H1 (cell line): ENCODE measurements around the gene KIAA1755. TPM values are rescaled to one million over a fixed set of nuclear protein-coding genes. Genes with fewer than 3 reads are reported as not detected.

ENCODE experiments used
- CTCF ChIA-PET: fragments of 300-600 bp; sonication (Branson Sonifier 250); formaldehyde crosslinking; loops from one replicate; lab custom pipeline; 2021; ENCODE audit not compliant: partially characterized antibody; lab: Charles Lee
- POLR2A ChIA-PET: fragments of 300-600 bp; sonication (Branson Sonifier 250); formaldehyde crosslinking; loops from one replicate; lab custom pipeline; 2021; ENCODE audit warnings: inconsistent platforms; ENCODE audit not compliant: partially characterized antibody; lab: Charles Lee
- DNase-seq, 2 experiments: peaks; one replicate each; pipeline versions ENCODE4 v3.0.0 to v3.0.0-alpha.2; 2010 to 2022; ENCODE audit warnings: low spot score in 2 of 2, low read depth in 1 of 2, mixed read lengths in 1 of 2
- FAIRE-seq: peaks from 2 replicates; lab custom pipeline; 2011; peaks lifted over from hg19 to GRCh38; lab: Jason Lieb, UNC
- H2AFZ ChIP-seq: 2 replicates; pipeline ENCODE4 v1.8.1; 2012; ENCODE audit warnings: low read length, inconsistent platforms
- H2AK5ac ChIP-seq: 2 replicates; pipeline ENCODE4 v1.6.1; 2013; ENCODE audit warnings: low read depth, low read length
- H2BK120ac ChIP-seq: replicated peaks from 2 replicates; pipeline ENCODE3; 2013; ENCODE audit warnings: low read depth, low read length, inconsistent platforms
- H2BK12ac ChIP-seq: 2 replicates; pipeline ENCODE4 v1.6.1; 2013; ENCODE audit warnings: low read depth, low read length
- H2BK15ac ChIP-seq: 2 replicates; pipeline ENCODE4 v1.6.1; 2013; ENCODE audit warnings: low read length
- H2BK20ac ChIP-seq: 2 replicates; pipeline ENCODE4 v1.6.1; 2013; ENCODE audit warnings: low read length
- H2BK5ac ChIP-seq: 2 replicates; pipeline ENCODE4 v1.6.1; 2013; ENCODE audit warnings: low read depth, low read length
- H3K14ac ChIP-seq: 2 replicates; pipeline ENCODE4 v1.6.1; 2013; ENCODE audit warnings: inconsistent platforms; ENCODE audit not compliant: insufficient read length
- H3K18ac ChIP-seq: 2 replicates; pipeline ENCODE4 v1.6.1; 2013; ENCODE audit warnings: low read length; ENCODE audit errors: extremely low read depth
- H3K23ac ChIP-seq: 2 replicates; pipeline ENCODE4 v1.6.1; 2013; ENCODE audit warnings: inconsistent platforms; ENCODE audit not compliant: insufficient read length
- H3K23me2 ChIP-seq: 2 replicates; pipeline ENCODE4 v1.6.1; 2013; ENCODE audit warnings: low read depth, low read length
- H3K27ac ChIP-seq: 2 replicates; pipeline ENCODE4 v1.6.1; 2011; ENCODE audit warnings: low read depth, low read length, inconsistent platforms
- H3K27me3 ChIP-seq, 4 experiments: replicated peaks in 1 of 4; 1 replicate in 1 of 4; 2 replicates in 3 of 4; pipeline versions ENCODE4 v1.6.1 to v1.8.1; 2011 to 2013; ENCODE audit warnings: low read length in 3 of 4, mild to moderate bottlenecking in 3 of 4, inconsistent platforms in 2 of 4, mixed read lengths in 2 of 4, moderate library complexity in 1 of 4; ENCODE audit not compliant: control insufficient read depth in 3 of 4, insufficient read depth in 3 of 4; ENCODE audit errors: extremely low read depth in 1 of 4
- H3K36me3 ChIP-seq, 4 experiments: 2 replicates each; pipeline versions ENCODE4 v1.6.1 to v1.8.1; 2011 to 2013; ENCODE audit warnings: mild to moderate bottlenecking in 4 of 4, low read length in 3 of 4, moderate library complexity in 2 of 4, control low read depth in 1 of 4, inconsistent platforms in 1 of 4; ENCODE audit not compliant: insufficient read depth in 4 of 4, control insufficient read depth in 2 of 4
- H3K4ac ChIP-seq: replicated peaks from 2 replicates; pipeline ENCODE3; 2013; ENCODE audit warnings: low read length, low read depth, mixed read lengths, inconsistent platforms; ENCODE audit not compliant: insufficient read length
- H3K4me1 ChIP-seq, 4 experiments: replicated peaks in 1 of 4; 1 replicate in 1 of 4; 2 replicates in 3 of 4; pipeline versions ENCODE4 v1.6.1 to v1.8.1; 2011 to 2013; ENCODE audit warnings: low read length in 3 of 4, inconsistent platforms in 2 of 4, mixed read lengths in 1 of 4; ENCODE audit not compliant: insufficient read depth in 4 of 4, control insufficient read depth in 3 of 4
- H3K4me2 ChIP-seq, 2 experiments: 2 replicates each; pipeline versions ENCODE4 v1.6.1 to v1.8.1; 2011 to 2013; ENCODE audit warnings: low read depth in 2 of 2, low read length in 2 of 2, control low read depth in 1 of 2, inconsistent platforms in 1 of 2, mild to moderate bottlenecking in 1 of 2; ENCODE audit not compliant: insufficient read depth in 1 of 2
- H3K4me3 ChIP-seq, 4 experiments: fragments of 200-600, 300-600 bp in 1 of 4; sonication (generic), shearing (Covaris generic), sonication (Bioruptor Twin) in 1 of 4; 2 replicates each; pipeline versions ENCODE4 v1.5.1 to v1.8.1; 2011 to 2016; ENCODE audit warnings: low read length in 4 of 4, low read depth in 3 of 4, control low read depth in 2 of 4, inconsistent platforms in 2 of 4, mild to moderate bottlenecking in 2 of 4, mixed read lengths in 1 of 4, moderate library complexity in 1 of 4; ENCODE audit not compliant: insufficient read depth in 2 of 4; ENCODE audit errors: extremely low read depth in 1 of 4
- H3K56ac ChIP-seq: replicated peaks from 2 replicates; pipeline ENCODE3; 2013; ENCODE audit warnings: low read depth, mild to moderate bottlenecking, mixed read lengths, low read length, inconsistent platforms; ENCODE audit not compliant: insufficient read length
- H3K79me1 ChIP-seq: 2 replicates; pipeline ENCODE4 v1.6.1; 2013; ENCODE audit warnings: low read depth, low read length, control low read depth
- H3K79me2 ChIP-seq, 2 experiments: 2 replicates each; pipeline versions ENCODE4 v1.6.1 to v1.8.1; 2012 to 2013; ENCODE audit warnings: low read length in 2 of 2, mild to moderate bottlenecking in 2 of 2, inconsistent platforms in 1 of 2; ENCODE audit not compliant: insufficient read depth in 2 of 2, control insufficient read depth in 1 of 2
- H3K9ac ChIP-seq, 4 experiments: replicated peaks in 1 of 4; 1 replicate in 1 of 4; 2 replicates in 3 of 4; pipeline versions ENCODE4 v1.6.1 to v1.8.1; 2011 to 2013; ENCODE audit warnings: low read depth in 3 of 4, low read length in 3 of 4, control low read depth in 2 of 4, mild to moderate bottlenecking in 2 of 4, moderate library complexity in 2 of 4, inconsistent platforms in 1 of 4; ENCODE audit errors: extremely low read depth in 1 of 4
- H3K9me3 ChIP-seq, 2 experiments: 2 replicates each; pipeline versions ENCODE4 v1.6.1 to v1.8.1; 2012 to 2013; ENCODE audit warnings: mild to moderate bottlenecking in 2 of 2, moderate library complexity in 2 of 2, control low read depth in 1 of 2, inconsistent platforms in 1 of 2, low read depth in 1 of 2, low read length in 1 of 2, mixed read lengths in 1 of 2; ENCODE audit not compliant: insufficient read depth in 2 of 2
- H4K20me1 ChIP-seq, 2 experiments: replicated peaks in 1 of 2; 2 replicates each; pipeline versions ENCODE3 to v1.8.1; 2011 to 2013; ENCODE audit warnings: inconsistent platforms in 2 of 2, low read length in 2 of 2, mild to moderate bottlenecking in 1 of 2; ENCODE audit not compliant: insufficient read depth in 2 of 2, control insufficient read depth in 1 of 2
- H4K5ac ChIP-seq: 2 replicates; pipeline ENCODE4 v1.6.1; 2013; ENCODE audit warnings: low read length, low read depth, mixed read lengths, inconsistent platforms; ENCODE audit not compliant: insufficient read length
- H4K8ac ChIP-seq: 2 replicates; pipeline ENCODE4 v1.8.0; 2013; ENCODE audit warnings: mild to moderate bottlenecking, moderate library complexity, low read length, inconsistent platforms; ENCODE audit not compliant: insufficient read depth; ENCODE audit errors: extremely low read depth
- H4K91ac ChIP-seq: replicated peaks from 2 replicates; pipeline ENCODE3; 2013; ENCODE audit warnings: low read length, mixed read lengths, inconsistent platforms; ENCODE audit not compliant: insufficient read length
- BACH1 ChIP-seq: IDR thresholded peaks from 2 replicates; pipeline ENCODE4 v1.6.1; 2012; ENCODE audit warnings: low read length, improper control_type of control experiment
- EGR1 ChIP-seq: IDR thresholded peaks from 2 replicates; pipeline ENCODE4 v1.6.1; 2011; ENCODE audit warnings: low read depth, low read length, borderline replicate concordance
- EP300 ChIP-seq, 2 experiments: IDR thresholded peaks; 1 replicate in 1 of 2; 2 replicates in 1 of 2; pipeline ENCODE4 v1.6.1; 2011 to 2012; ENCODE audit warnings: low read depth in 2 of 2, low read length in 2 of 2, mild to moderate bottlenecking in 2 of 2, borderline replicate concordance in 1 of 2, inconsistent platforms in 1 of 2, moderate library complexity in 1 of 2
- GTF2F1 ChIP-seq: IDR thresholded peaks from 2 replicates; pipeline ENCODE4 v1.6.1; 2012; ENCODE audit warnings: low read depth, low read length, improper control_type of control experiment, borderline replicate concordance
- KDM1A ChIP-seq: fragments of 200-600, 300-600 bp; sonication (generic); IDR thresholded peaks from 2 replicates; pipeline ENCODE4 v1.7.1; 2016; ENCODE audit warnings: mild to moderate bottlenecking, low read length, borderline replicate concordance
- SIN3A ChIP-seq, 2 experiments: IDR thresholded peaks in 1 of 2; conservative IDR thresholded peaks in 1 of 2; 2 replicates each; pipeline ENCODE4 v1.6.1; 2011 to 2012; ENCODE audit warnings: low read length in 2 of 2, improper control_type of control experiment in 1 of 2, low read depth in 1 of 2, mild to moderate bottlenecking in 1 of 2
- TEAD4 ChIP-seq: IDR thresholded peaks from 2 replicates; pipeline ENCODE4 v1.6.1; 2012; ENCODE audit warnings: low read depth, low read length, inconsistent platforms, mixed read lengths
- WGBS, 2 experiments: shearing (Covaris generic) in 1 of 2; methylation state at CpG; one replicate each; pipeline versions ENCODE4 v1.1.6 to v1.1.7; 2013 to 2015; ENCODE audit warnings: low lambda C conversion rate in 2 of 2, mixed read lengths in 2 of 2, inconsistent platforms in 1 of 2, low coverage in 1 of 2, missing lambda C conversion rate in 1 of 2; ENCODE audit not compliant: insufficient replicate concordance in 2 of 2, insufficient coverage in 1 of 2, insufficient read length in 1 of 2; ENCODE audit errors: extremely low coverage in 1 of 2, missing lambda C conversion rate in 1 of 2; 5-methylcytosine and 5-hydroxymethylcytosine counted together
- polyA plus RNA-seq, 7 experiments: library from polyadenylated mRNA; depleted of rRNA in 3 of 7; stranded (reverse) in 5 of 7; unstranded in 2 of 7; fragments of >200 nt in 5 of 7; fragments of 200-250 nt in 2 of 7; gene quantifications; 1 replicate in 5 of 7; 2 replicates in 1 of 7; 4 replicates in 1 of 7; pipeline versions ENCODE4 v1.2.1 to v1.2.3, GENCODE V29; 2011 to 2013; ENCODE audit warnings: missing spikeins in 2 of 7, mixed read lengths in 2 of 7
- total RNA-seq: library from RNA; stranded (reverse); fragmentation: NEBNext Ultra II Directional; extraction: Animal tissue kit (Norgen Biotek cat#: 25700); gene quantifications from 2 replicates; pipeline ENCODE4 v1.2.1, GENCODE V29; 2021
- TF ChIP-seq, protein P1 (sequence below): IDR thresholded peaks from 2 replicates; pipeline ENCODE4 v1.6.1; 2011; ENCODE audit warnings: low read depth, mild to moderate bottlenecking, low read length; ENCODE audit not compliant: insufficient read depth

Gene KIAA1755
- total and polyA plus RNA-seq, 2 of the 8 experiments (the other 6 are each of a cell fraction or from before 2014, with no cell fraction given) = 0.23 TPM; not detected in 1

DNA sequence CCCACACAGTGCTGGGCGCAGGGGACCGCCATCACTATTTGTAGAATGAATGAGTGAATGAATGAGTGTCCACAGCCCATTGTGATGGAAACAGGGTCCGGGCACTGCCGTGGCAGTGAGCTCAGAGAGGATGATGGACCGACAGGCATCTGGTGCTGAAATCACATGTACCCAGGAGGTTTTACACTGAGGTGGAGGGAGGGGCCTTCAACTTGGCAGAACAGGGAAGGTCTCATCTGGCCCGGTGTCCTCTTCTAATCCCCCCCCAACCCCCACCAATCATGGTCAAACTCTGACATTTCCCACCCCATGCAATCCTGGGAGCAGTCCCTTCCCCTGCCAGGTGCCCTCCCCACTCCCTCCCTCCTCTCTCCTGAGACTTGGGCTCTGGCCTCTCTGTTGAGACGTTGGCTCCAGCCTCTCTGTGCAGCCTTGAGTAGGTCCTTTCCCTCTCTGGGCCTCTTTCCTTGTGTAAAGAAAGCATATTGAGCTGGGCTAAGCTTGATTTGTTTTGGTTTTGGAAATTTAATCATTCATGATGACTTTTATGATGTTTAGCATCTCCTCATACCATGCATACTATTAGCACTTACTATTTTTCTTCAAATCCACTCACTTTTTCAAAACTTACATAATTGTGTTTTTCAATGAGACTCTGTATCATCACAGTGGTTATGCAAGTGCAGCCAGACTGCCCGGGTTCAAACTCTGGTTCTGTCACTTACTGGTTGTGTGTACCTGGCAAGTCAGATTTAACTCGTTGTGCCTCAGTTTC is 10.8 kb downstream of the KIAA1755 start:
- Histone ChIP-seq H2AK5ac (no peak overlapping the region), H3K4ac (no peak overlapping the region), H3K4me3 (no peak overlapping the region), H3K27ac (no peak overlapping the region), H2BK20ac (no peak overlapping the region), H3K4me1 (peaks cover 0 to 14% (median 4%) of the 10 kb centered on the region in 4 experiments; a peak in 4 of 7 replicates), H3K36me3 (no peaks in the 10 kb centered on the region), H3K9ac (no peak overlapping the region), H4K20me1 (no peaks in the 10 kb centered on the region), H3K14ac (no peak overlapping the region), H3K79me2 (no peaks in the 10 kb centered on the region), H3K56ac (no peak overlapping the region), H2BK12ac (no peak overlapping the region), H3K9me3 (no peaks in the 10 kb centered on the region), H2BK15ac (no peak overlapping the region), H2BK120ac (no peak overlapping the region), H3K79me1 (no peaks in the 10 kb centered on the region), H3K27me3 (0 out of 7 replicates have a peak, but pooled peaks cover 0 to 2% (median 0%) of the 10 kb centered on the region in 4 experiments), H4K8ac (no peak overlapping the region), H3K23me2 (peaks cover 2% of the 10 kb centered on the region; the same call in 1 of the 2 replicates), H4K5ac (no peak overlapping the region), H2AFZ (no peak overlapping the region), H3K23ac (no peak overlapping the region), H4K91ac (no peak overlapping the region), H2BK5ac (no peak overlapping the region), H3K4me2 (no peak overlapping the region), H3K18ac (no peak overlapping the region)
- DNase-seq (no peak), FAIRE-seq (no peak)
- CTCF ChIA-PET = interaction anchor here (0.7 to 1.6 kb wide), 3 partner anchors 10 to 176 kb away, joined by 3 to 5 read pairs (median 3); no protein-coding TSS in a partner anchor
- POLR2A ChIA-PET = no interaction called here
- WGBS, 2 experiments = 89% methylated on average over 9 of the region's 9 CpGs; no CpG with 5 or more reads in 1 of the 2 experiments
- no peak for TF ChIP-seq BACH1
- no peak for TF ChIP-seq KDM1A
- no peak for TF ChIP-seq SIN3A (conservative IDR thresholded peaks at IDR 0.05 in 1 of 2, IDR thresholded peaks at IDR 0.05 in 1 of 2; ENCODE audit: low read depth in 1 of 2, low read length in 2 of 2)
- TF ChIP-seq TEAD4 = no peak
- no peak for TF ChIP-seq EGR1
- TF ChIP-seq, protein P1, sequence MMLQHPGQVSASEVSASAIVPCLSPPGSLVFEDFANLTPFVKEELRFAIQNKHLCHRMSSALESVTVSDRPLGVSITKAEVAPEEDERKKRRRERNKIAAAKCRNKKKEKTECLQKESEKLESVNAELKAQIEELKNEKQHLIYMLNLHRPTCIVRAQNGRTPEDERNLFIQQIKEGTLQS = no peak
- TF ChIP-seq GTF2F1 = no peak
- no peak for TF ChIP-seq EP300 (IDR thresholded peaks at IDR 0.05; ENCODE audit: borderline replicate concordance in 1 of 2, low read depth in 2 of 2, low read length in 2 of 2)
